HG02642 (cell line): Measurements from ENCODE around the gene ZBTB43.

Experiments used
- ATAC-seq: cut with Tn5 transposase; IDR thresholded peaks from one replicate; pipeline ENCODE4 v1.9.1; 2021; ENCODE audit warnings: mild to moderate bottlenecking; ENCODE audit not compliant: unreplicated experiment, poor library complexity

Gene ZBTB43

DNA sequence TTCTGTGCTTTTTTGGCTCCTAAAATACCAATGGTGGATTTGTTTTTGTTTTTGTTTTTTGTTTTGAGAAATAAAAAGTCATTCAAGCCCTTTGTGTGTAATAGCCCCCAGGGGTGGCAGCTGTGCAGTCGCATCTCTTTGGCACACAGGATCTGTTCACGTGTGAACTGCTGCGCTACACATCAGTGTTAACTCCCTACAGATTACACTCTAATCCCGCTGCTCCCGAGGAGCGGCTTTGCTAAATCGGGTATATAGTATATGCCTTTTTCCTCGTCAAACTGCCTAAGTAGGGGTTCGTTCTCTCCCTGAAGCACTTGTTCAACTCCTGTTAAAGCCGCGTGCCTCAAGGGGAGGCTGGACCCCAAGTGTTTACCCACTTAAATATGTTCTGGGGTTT lies 77.9 kb downstream of the ZBTB43 start:
- no peak for ATAC-seq

DNA sequence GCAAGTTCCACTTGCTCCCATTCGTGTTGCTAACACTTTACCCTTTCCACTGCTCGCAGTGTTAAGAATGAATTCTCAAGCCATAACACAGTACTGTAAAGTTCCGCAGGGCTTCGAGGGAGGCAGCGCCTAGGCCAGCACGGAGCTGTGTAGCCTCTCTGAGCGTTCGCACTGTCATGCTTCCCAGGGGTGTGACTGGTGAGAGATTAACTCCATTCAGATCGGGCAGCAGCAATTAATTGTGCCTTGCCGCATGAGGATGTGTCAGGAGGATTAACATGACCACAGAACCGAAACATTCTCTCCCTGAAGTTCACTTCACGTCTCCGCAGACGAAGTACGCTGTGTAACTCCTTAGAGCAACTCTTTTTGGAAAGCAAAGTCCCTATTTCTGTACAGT lies 78.8 kb downstream of the ZBTB43 start:
- ATAC-seq: no peak

DNA sequence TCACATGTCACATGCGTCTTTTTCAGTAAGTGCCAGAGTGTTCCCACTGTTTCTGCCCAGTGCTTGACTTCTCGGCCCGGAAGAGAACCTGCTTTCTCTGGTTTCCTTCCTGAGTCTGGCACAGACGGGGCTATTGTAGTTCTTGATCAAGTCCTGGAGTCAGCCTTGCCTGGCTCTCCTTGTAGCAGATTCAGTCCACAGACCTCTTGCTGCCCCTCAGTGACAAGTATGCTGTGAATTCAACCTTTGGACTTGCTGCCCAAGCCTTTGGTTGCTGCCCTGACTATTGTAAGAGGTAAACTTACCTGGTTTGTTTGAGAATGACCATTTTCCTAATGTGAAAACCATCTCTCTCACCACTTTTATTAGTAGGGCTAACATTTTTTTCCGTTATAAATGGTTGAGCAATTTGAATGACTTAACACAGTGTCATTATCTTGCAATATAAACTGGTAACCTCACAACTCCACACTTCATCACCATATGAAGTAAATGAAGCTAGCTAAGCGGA lies 80.3 kb downstream of the ZBTB43 start:
- ATAC-seq: no peak

DNA sequence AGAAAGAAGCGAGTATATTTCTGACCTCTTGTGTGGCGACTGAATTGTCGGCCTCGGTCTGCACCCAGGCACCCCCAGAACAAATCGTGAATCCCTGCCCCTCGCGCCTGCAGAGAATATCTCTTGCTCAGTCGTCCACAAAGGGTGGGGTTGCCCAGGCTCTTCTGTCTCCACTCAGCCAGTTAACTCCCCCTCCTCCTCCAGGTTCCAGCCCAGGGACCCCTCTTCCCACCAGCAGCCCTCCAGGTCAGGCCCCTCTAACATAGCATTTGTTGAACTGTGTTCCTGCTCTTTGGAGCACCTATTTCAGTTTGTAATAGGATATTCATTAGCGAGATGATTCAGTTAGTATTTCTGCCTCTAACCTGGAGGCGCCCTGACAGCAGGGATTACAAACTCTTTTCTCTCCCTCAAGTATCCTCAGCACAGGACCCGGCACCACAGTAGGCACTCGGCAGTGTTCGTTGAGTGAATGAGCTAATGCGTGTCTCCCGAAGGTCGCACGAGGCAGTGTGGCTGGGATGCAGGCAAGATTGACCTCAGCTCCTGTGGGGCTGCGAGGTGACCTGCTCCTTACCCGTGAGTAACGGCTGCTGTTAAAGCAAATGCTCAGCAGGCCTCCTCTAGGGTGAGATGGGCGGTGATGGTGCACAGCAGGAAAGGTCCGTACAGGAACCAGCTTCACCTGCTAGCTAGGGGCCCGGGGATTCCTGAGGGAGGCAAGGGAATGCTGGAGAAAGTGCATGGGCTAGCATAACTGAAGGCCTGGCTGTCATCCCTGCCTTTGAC lies 81.4 kb downstream of the ZBTB43 start:
- ATAC-seq: no peak

DNA sequence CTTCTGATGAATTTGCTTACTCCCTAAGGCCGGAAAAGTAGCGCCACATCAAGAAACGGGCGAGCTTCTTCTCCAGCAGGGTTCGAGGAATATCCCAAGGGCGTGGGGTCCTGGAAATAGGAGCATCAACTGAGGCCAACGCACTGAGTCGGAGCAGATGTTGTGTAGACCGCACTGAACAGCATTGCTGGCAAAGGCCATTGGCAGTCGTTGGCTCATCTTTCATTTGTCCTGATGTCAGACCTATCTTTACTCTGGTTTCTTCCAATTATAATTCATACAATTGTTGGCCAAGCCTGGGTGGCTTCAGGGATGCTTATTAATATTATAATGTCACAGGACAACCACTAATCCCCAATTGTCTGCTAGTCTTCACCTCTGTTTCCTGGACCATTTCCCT lies 82.1 kb downstream of the ZBTB43 start:
- no peak for ATAC-seq
